PFSK-1 (cell line): ENCODE measurements around the gene CEP78.

Experiments used
- FOXP2 ChIP-seq: optimal IDR thresholded peaks from 2 replicates; pipeline ENCODE3; 2011; ENCODE audit warnings: borderline replicate concordance, control low read depth, inconsistent platforms; ENCODE audit not compliant: insufficient read depth; ENCODE audit errors: extremely low read length, extremely low read depth
- POLR2AphosphoS5 ChIP-seq: IDR thresholded peaks from 2 replicates; pipeline ENCODE4 v1.6.1; 2012; ENCODE audit warnings: low read depth, mild to moderate bottlenecking, control low read depth, low read length, moderate library complexity
- REST ChIP-seq, 2 experiments: IDR thresholded peaks; 2 replicates each; pipeline versions ENCODE4 v1.6.1 to v1.8.0; 2011 to 2012; ENCODE audit warnings: low read depth in 2 of 2, low read length in 2 of 2, control low read depth in 1 of 2, inconsistent platforms in 1 of 2, mild to moderate bottlenecking in 1 of 2, moderate library complexity in 1 of 2; ENCODE audit not compliant: insufficient read depth in 1 of 2
- SIN3A ChIP-seq: IDR thresholded peaks from 2 replicates; pipeline ENCODE4 v1.6.1; 2012; ENCODE audit warnings: mild to moderate bottlenecking, low read length, moderate library complexity, borderline replicate concordance; ENCODE audit not compliant: insufficient read depth
- TAF1 ChIP-seq: IDR thresholded peaks from 2 replicates; pipeline ENCODE4 v1.6.1; 2012; ENCODE audit warnings: low read length, control low read depth, borderline replicate concordance; ENCODE audit not compliant: insufficient read depth

Gene CEP78

GRCh38 chr9:78295177-78295575, 59.3 kb downstream of the CEP78 start:
- TF ChIP-seq TAF1 (no peak), REST (IDR thresholded peaks at IDR 0.05; ENCODE audit: insufficient read depth in 1 of 2, low read depth in 2 of 2, low read length in 2 of 2) (no peak), FOXP2 (no peak), SIN3A (no peak), POLR2AphosphoS5 (no peak)

- TF ChIP-seq POLR2AphosphoS5 (no peak), TAF1 (no peak), FOXP2 (no peak), SIN3A (no peak), REST (IDR thresholded peaks at IDR 0.05; ENCODE audit: insufficient read depth in 1 of 2, low read depth in 2 of 2, low read length in 2 of 2) (no peak)
Measured at GRCh38 chr9:78295731-78296130, 59.9 kb downstream of the CEP78 start.

- TF ChIP-seq SIN3A (no peak), POLR2AphosphoS5 (no peak), TAF1 (no peak), REST (IDR thresholded peaks at IDR 0.05; ENCODE audit: insufficient read depth in 1 of 2, low read depth in 2 of 2, low read length in 2 of 2) (no peak), FOXP2 (no peak)
Measured at GRCh38 chr9:78296201-78296892, 60.5 kb downstream of the CEP78 start.

GRCh38 chr9:78296893-78297671, 61.2 kb downstream of the CEP78 start, which contains the start of gene PSAT1:
PSAT1 (plus strand) TSS chr9:78297125; CDS start chr9:78297211, 86 bp downstream.
- TF ChIP-seq TAF1 (no peak), SIN3A (peak; percentile 73; the same call in 1 of the 2 replicates), POLR2AphosphoS5 (peak; percentile 83)

- no peak for TF ChIP-seq SIN3A
- no peak for TF ChIP-seq FOXP2
- TF ChIP-seq TAF1 = no peak
- TF ChIP-seq POLR2AphosphoS5 = no peak
- TF ChIP-seq REST (IDR thresholded peaks at IDR 0.05; ENCODE audit: insufficient read depth in 1 of 2, low read depth in 2 of 2, low read length in 2 of 2) = no peak
Measured at GRCh38 chr9:78297672-78297961, 61.7 kb downstream of the CEP78 start.
